H9 (cell line): Measurements from ENCODE around the gene TRIM27. TPM values are rescaled to one million over a fixed set of nuclear protein-coding genes. Genes with fewer than 3 reads are reported as not detected.

Experiments used
- DNase-seq: peaks from one replicate; pipeline ENCODE4 v3.0.0-alpha.2; 2017
- H2AFZ ChIP-seq: one replicate; pipeline ENCODE4 v1.6.1; 2013; ENCODE audit warnings: mild to moderate bottlenecking, low read length, control low read depth, moderate library complexity
- H2AK5ac ChIP-seq: 2 replicates; pipeline ENCODE4 v1.6.1; 2013; ENCODE audit warnings: low read length, control low read depth, mixed read lengths; ENCODE audit not compliant: insufficient read length
- H2BK120ac ChIP-seq: one replicate; pipeline ENCODE4 v1.6.1; 2013; ENCODE audit warnings: low read depth, mild to moderate bottlenecking, low read length, control low read depth, inconsistent platforms; ENCODE audit not compliant: poor library complexity, severe bottlenecking
- H2BK12ac ChIP-seq: 2 replicates; pipeline ENCODE4 v1.6.1; 2013; ENCODE audit warnings: low read length, control low read depth, mixed read lengths, low read depth; ENCODE audit not compliant: insufficient read length
- H2BK15ac ChIP-seq: 2 replicates; pipeline ENCODE4 v1.6.1; 2013; ENCODE audit warnings: low read depth, low read length, control low read depth
- H2BK20ac ChIP-seq: one replicate; pipeline ENCODE4 v1.6.1; 2013; ENCODE audit warnings: low read depth, mild to moderate bottlenecking, low read length, control low read depth, inconsistent platforms; ENCODE audit not compliant: poor library complexity, severe bottlenecking
- H2BK5ac ChIP-seq: 2 replicates; pipeline ENCODE4 v1.6.1; 2013; ENCODE audit warnings: low read length, control low read depth, mixed read lengths; ENCODE audit not compliant: insufficient read length
- H3K14ac ChIP-seq: 2 replicates; pipeline ENCODE4 v1.6.1; 2013; ENCODE audit warnings: low read length, control low read depth; ENCODE audit not compliant: insufficient read depth
- H3K18ac ChIP-seq: 2 replicates; pipeline ENCODE4 v1.6.1; 2013; ENCODE audit warnings: low read depth, mild to moderate bottlenecking, mixed read lengths, low read length, control low read depth; ENCODE audit not compliant: insufficient read length
- H3K23ac ChIP-seq: 2 replicates; pipeline ENCODE4 v1.6.1; 2013; ENCODE audit warnings: low read length, control low read depth, mixed read lengths, low read depth; ENCODE audit not compliant: insufficient read length
- H3K23me2 ChIP-seq: 2 replicates; pipeline ENCODE4 v1.6.1; 2013; ENCODE audit warnings: low read depth, mild to moderate bottlenecking, mixed read lengths, low read length, control low read depth; ENCODE audit not compliant: insufficient read length, poor library complexity, severe bottlenecking
- H3K27ac ChIP-seq: 2 replicates; pipeline ENCODE4 v1.5.1; 2013; ENCODE audit warnings: low read length, control low read depth, mixed read lengths, low read depth; ENCODE audit not compliant: insufficient read length
- H3K27me3 ChIP-seq: 2 replicates; pipeline ENCODE4 v1.6.1; 2013; ENCODE audit warnings: low read length, control low read depth, inconsistent platforms; ENCODE audit not compliant: insufficient read depth
- H3K4ac ChIP-seq: 2 replicates; pipeline ENCODE4 v1.6.1; 2013; ENCODE audit warnings: low read depth, mild to moderate bottlenecking, control low read depth, inconsistent platforms, low read length, moderate library complexity
- H3K4me1 ChIP-seq: 2 replicates; pipeline ENCODE4 v1.6.1; 2013; ENCODE audit warnings: low read length, control low read depth, inconsistent platforms; ENCODE audit not compliant: insufficient read depth
- H3K4me2 ChIP-seq: 2 replicates; pipeline ENCODE4 v1.6.1; 2013; ENCODE audit warnings: low read length, control low read depth, mixed read lengths; ENCODE audit not compliant: insufficient read length, insufficient read depth
- H3K56ac ChIP-seq: 2 replicates; pipeline ENCODE4 v1.6.1; 2013; ENCODE audit warnings: low read depth, mild to moderate bottlenecking, mixed read lengths, low read length, control low read depth; ENCODE audit not compliant: insufficient read length
- H3K79me1 ChIP-seq: 2 replicates; pipeline ENCODE4 v1.6.1; 2013; ENCODE audit warnings: low read depth, mild to moderate bottlenecking, moderate library complexity, low read length, control low read depth, inconsistent platforms; ENCODE audit not compliant: insufficient read depth, poor library complexity, severe bottlenecking
- H3K79me2 ChIP-seq: 2 replicates; pipeline ENCODE4 v1.6.1; 2013; ENCODE audit warnings: low read length, control low read depth, inconsistent platforms; ENCODE audit not compliant: insufficient read depth
- H3K9ac ChIP-seq: 2 replicates; pipeline ENCODE4 v1.6.1; 2013; ENCODE audit warnings: low read length, control low read depth, mixed read lengths; ENCODE audit not compliant: insufficient read length; ENCODE audit errors: extremely low read depth
- H3K9me3 ChIP-seq: one replicate; pipeline ENCODE4 v1.6.1; 2013; ENCODE audit warnings: low read depth, low read length, inconsistent platforms; ENCODE audit not compliant: control insufficient read depth
- H3T11ph ChIP-seq: one replicate; pipeline ENCODE4 v1.6.1; 2013; ENCODE audit warnings: mild to moderate bottlenecking, low read length, control low read depth, inconsistent platforms
- H4K20me1 ChIP-seq: one replicate; pipeline ENCODE4 v1.6.1; 2013; ENCODE audit not compliant: control insufficient read depth, insufficient read length, insufficient read depth
- H4K5ac ChIP-seq: 2 replicates; pipeline ENCODE4 v1.6.1; 2013; ENCODE audit warnings: low read depth, mild to moderate bottlenecking, mixed read lengths, low read length, control low read depth; ENCODE audit not compliant: insufficient read length
- H4K8ac ChIP-seq: replicated peaks from 2 replicates; pipeline ENCODE4 v1.6.1; 2013; ENCODE audit warnings: low read length, control low read depth, mixed read lengths, low read depth; ENCODE audit not compliant: insufficient read length
- H4K91ac ChIP-seq: 2 replicates; pipeline ENCODE4 v1.6.1; 2013; ENCODE audit warnings: low read depth, mild to moderate bottlenecking, moderate library complexity, mixed read lengths, low read length, control low read depth; ENCODE audit not compliant: insufficient read length
- H3K27ac Mint-ChIP-seq, 3 experiments: 2 replicates in 2 of 3; 3 replicates in 1 of 3; pipeline ENCODE4 v1.8.0; 2020 to 2021; ENCODE audit warnings: mixed read lengths in 3 of 3, mild to moderate bottlenecking in 1 of 3, moderate library complexity in 1 of 3
- H3K27me3 Mint-ChIP-seq: 2 replicates; pipeline ENCODE4 v1.8.0; 2021; ENCODE audit warnings: low read depth, mild to moderate bottlenecking, moderate library complexity, mixed read lengths
- H3K36me3 Mint-ChIP-seq, 3 experiments: 2 replicates in 2 of 3; 3 replicates in 1 of 3; pipeline ENCODE4 v1.8.0; 2020 to 2021; ENCODE audit warnings: low read depth in 3 of 3, mixed read lengths in 3 of 3; ENCODE audit not compliant: insufficient read depth in 1 of 3
- H3K4me1 Mint-ChIP-seq, 2 experiments: 2 replicates each; pipeline ENCODE4 v1.8.0; 2020; ENCODE audit warnings: mixed read lengths in 2 of 2
- H3K4me3 Mint-ChIP-seq, 2 experiments: 2 replicates in 1 of 2; 3 replicates in 1 of 2; pipeline ENCODE4 v1.8.0; 2020 to 2021; ENCODE audit warnings: mild to moderate bottlenecking in 2 of 2, mixed read lengths in 2 of 2, moderate library complexity in 1 of 2
- H3K9me3 Mint-ChIP-seq, 2 experiments: 2 replicates in 1 of 2; 3 replicates in 1 of 2; pipeline ENCODE4 v1.8.0; 2020; ENCODE audit warnings: mild to moderate bottlenecking in 2 of 2, mixed read lengths in 2 of 2, moderate library complexity in 1 of 2
- WGBS: extraction: QIAGEN DNeasy Blood & Tissue Kit; methylation state at CpG from one replicate; pipeline ENCODE4 v1.1.7; 2013; ENCODE audit warnings: missing lambda C conversion rate, low lambda C conversion rate, mixed read lengths; ENCODE audit not compliant: insufficient read length; ENCODE audit errors: extremely low coverage; 5-methylcytosine and 5-hydroxymethylcytosine counted together
- total RNA-seq: library from RNA; stranded (reverse); gene quantifications from 2 replicates; pipeline ENCODE4 v1.2.1, GENCODE V29; 2021
- TF ChIP-seq, protein P1 (sequence below): fragments of 200-600 bp; sonication (generic); conservative IDR thresholded peaks from 3 replicates; pipeline ENCODE4 v1.8.0; 2021; ENCODE audit warnings: antibody characterized with exemption, mild to moderate bottlenecking

The TRIM27 gene
- total RNA-seq, 1 experiment from 2014 or later: 98.2 TPM

- no peak overlapping the region for H3K18ac ChIP-seq
- H2BK20ac ChIP-seq: no peak overlapping the region
- peaks cover 2% of the 10 kb centered on the region; the same call in 1 of the 2 replicates for H3K4me1 ChIP-seq
- H2AFZ ChIP-seq: no peak overlapping the region
- H2AK5ac ChIP-seq: no peak overlapping the region
- no peak overlapping the region for H3K27ac ChIP-seq
- H3K4me2 ChIP-seq: no peak overlapping the region
- no peak overlapping the region for H3K56ac ChIP-seq
- no peak overlapping the region for H3T11ph ChIP-seq
- no peak overlapping the region for H3K4ac ChIP-seq
- no CpG with 5 or more reads among the region's 23 CpGs for WGBS
- H3K27me3 ChIP-seq: no peaks in the 10 kb centered on the region
- Mint-ChIP-seq H3K4me3 (peak overlapping the region in 1 of 2 experiments; percentile 26; a peak in 2 of 5 replicates), H3K36me3 (peaks cover 4 to 5% (median 5%) of the 10 kb centered on the region in 3 experiments; a peak in 6 of 7 replicates), H3K4me1 (peaks cover 23 to 30% of the 10 kb centered on the region in 2 experiments), H3K27me3 (peaks cover 5% of the 10 kb centered on the region), H3K27ac (peak overlapping the region; percentile 9 to 86 (median 51); a peak in 2 of 7 replicates), H3K9me3 (peaks cover 7 to 9% of the 10 kb centered on the region in 2 experiments)
- H2BK12ac ChIP-seq: no peak overlapping the region
- H3K79me2 ChIP-seq: no peaks in the 10 kb centered on the region
- no peak overlapping the region for H3K23ac ChIP-seq
- H4K5ac ChIP-seq: no peak overlapping the region
- H3K9ac ChIP-seq: no peak overlapping the region
- no peak overlapping the region for H3K14ac ChIP-seq
- H4K20me1 ChIP-seq: no peaks in the 10 kb centered on the region
- H2BK120ac ChIP-seq: no peak overlapping the region
- TF ChIP-seq, protein P1, sequence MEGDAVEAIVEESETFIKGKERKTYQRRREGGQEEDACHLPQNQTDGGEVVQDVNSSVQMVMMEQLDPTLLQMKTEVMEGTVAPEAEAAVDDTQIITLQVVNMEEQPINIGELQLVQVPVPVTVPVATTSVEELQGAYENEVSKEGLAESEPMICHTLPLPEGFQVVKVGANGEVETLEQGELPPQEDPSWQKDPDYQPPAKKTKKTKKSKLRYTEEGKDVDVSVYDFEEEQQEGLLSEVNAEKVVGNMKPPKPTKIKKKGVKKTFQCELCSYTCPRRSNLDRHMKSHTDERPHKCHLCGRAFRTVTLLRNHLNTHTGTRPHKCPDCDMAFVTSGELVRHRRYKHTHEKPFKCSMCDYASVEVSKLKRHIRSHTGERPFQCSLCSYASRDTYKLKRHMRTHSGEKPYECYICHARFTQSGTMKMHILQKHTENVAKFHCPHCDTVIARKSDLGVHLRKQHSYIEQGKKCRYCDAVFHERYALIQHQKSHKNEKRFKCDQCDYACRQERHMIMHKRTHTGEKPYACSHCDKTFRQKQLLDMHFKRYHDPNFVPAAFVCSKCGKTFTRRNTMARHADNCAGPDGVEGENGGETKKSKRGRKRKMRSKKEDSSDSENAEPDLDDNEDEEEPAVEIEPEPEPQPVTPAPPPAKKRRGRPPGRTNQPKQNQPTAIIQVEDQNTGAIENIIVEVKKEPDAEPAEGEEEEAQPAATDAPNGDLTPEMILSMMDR: no peak
- no peak overlapping the region for H4K8ac ChIP-seq
- H3K23me2 ChIP-seq: peaks cover 7% of the 10 kb centered on the region
- no peaks in the 10 kb centered on the region for H3K79me1 ChIP-seq
- DNase-seq: no peak
- H4K91ac ChIP-seq: no peak overlapping the region
- H3K9me3 ChIP-seq: no peaks in the 10 kb centered on the region
- no peak overlapping the region for H2BK5ac ChIP-seq
- no peak overlapping the region for H2BK15ac ChIP-seq
Observed at GRCh38 chr6:28948782-28949486, 25.1 kb upstream of the TRIM27 start.
